Gastroesophageal sphincter (tissue), 4 donors: Measurements from ENCODE around the gene GRM7. TPM values are rescaled to one million over a fixed set of nuclear protein-coding genes. Genes with fewer than 3 reads are reported as not detected.

ENCODE experiments used
- ATAC-seq: fragments of 150-250 bp; one replicate; pipeline ENCODE4 v1.9.1; 2016; ENCODE audit warnings: mild to moderate bottlenecking, moderate library complexity
- H3K27ac ChIP-seq, 4 donors: fragments of 200-600 bp; sonication (generic) in 3 of 4; 1 replicate in 3 of 4; 2 replicates in 1 of 4; pipeline ENCODE4 v1.5.1; 2016 to 2019
- H3K27me3 ChIP-seq: fragments of 200-600 bp; sonication (generic); one replicate; pipeline ENCODE4 v1.5.1; 2019
- H3K36me3 ChIP-seq, 2 donors: fragments of 200-600 bp; sonication (generic); one replicate each; pipeline ENCODE4 v1.5.1; 2019; ENCODE audit warnings: control low read depth in 1 of 2
- H3K4me1 ChIP-seq, 3 donors: fragments of 200-600 bp; sonication (generic); 1 replicate in 2 of 3; 2 replicates in 1 of 3; pipeline ENCODE4 v1.5.1; 2016 to 2019; ENCODE audit warnings: control low read depth in 2 of 3
- H3K4me3 ChIP-seq, 2 donors: fragments of 200-600 bp; sonication (generic); one replicate each; pipeline ENCODE4 v1.5.1; 2019; ENCODE audit warnings: mild to moderate bottlenecking in 1 of 2, moderate library complexity in 1 of 2
- H3K9me3 ChIP-seq, 3 donors: fragments of 200-600 bp; sonication (generic); one replicate each; pipeline ENCODE4 v1.5.1; 2017 to 2019; ENCODE audit warnings: control low read depth in 2 of 3
- CTCF ChIP-seq, 4 experiments: fragments of 200-600 bp in 2 of 4; fragments of 450-650 bp in 2 of 4; sonication (generic) in 1 of 4; IDR thresholded peaks; one replicate each; pipeline ENCODE4 v1.5.1; 2017 to 2019; ENCODE audit warnings: antibody characterized with exemption in 4 of 4, mild to moderate bottlenecking in 2 of 4, moderate library complexity in 2 of 4
- EP300 ChIP-seq: sonication (generic); formaldehyde crosslinking; IDR thresholded peaks from one replicate; pipeline ENCODE4 v1.6.1; 2017; ENCODE audit warnings: antibody characterized with exemption, mild to moderate bottlenecking
- POLR2A ChIP-seq, 2 donors: fragments of 450-650 bp; IDR thresholded peaks; one replicate each; pipeline ENCODE4 v1.6.1; 2017; ENCODE audit warnings: antibody characterized with exemption in 2 of 2, mild to moderate bottlenecking in 2 of 2, moderate library complexity in 1 of 2
- POLR2AphosphoS5 ChIP-seq: sonication (generic); formaldehyde crosslinking; IDR thresholded peaks from one replicate; pipeline ENCODE4 v1.6.1; 2017; ENCODE audit warnings: antibody characterized with exemption
- WGBS, 2 donors: methylation state at CpG; one replicate each; pipeline ENCODE4 v1.1.5; 2018; ENCODE audit warnings: low coverage in 1 of 2; 5-methylcytosine and 5-hydroxymethylcytosine counted together
- total RNA-seq, 4 donors: library from RNA; depleted of rRNA; stranded (reverse); fragments of >200 nt; gene quantifications; one replicate each; pipeline ENCODE4 v1.1.0, GENCODE V29; 2016

The GRM7 gene
- total RNA-seq, 4 donors from 2014 or later = 0.40 to 7.6 TPM; not detected in 2

DNA sequence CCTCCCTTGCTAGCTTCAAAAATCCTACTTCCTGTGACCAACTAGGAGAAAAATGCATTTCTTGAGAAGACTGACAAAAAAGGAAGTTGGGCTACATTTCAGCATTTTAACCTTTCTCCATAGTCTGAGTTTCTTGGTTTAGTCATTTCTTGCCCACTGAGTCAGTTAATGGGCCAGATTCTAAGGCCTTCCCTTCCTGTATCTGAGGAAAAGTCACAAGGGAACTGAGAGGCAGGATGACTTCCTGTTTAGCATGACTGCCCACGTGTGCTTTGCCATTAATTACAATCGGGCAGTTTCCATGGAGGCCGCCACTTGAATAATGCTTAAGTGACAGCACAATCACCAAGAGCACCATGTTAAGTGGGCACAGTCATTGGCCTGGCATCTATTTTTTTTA lies 846.3 kb downstream of the GRM7 start:
- TF ChIP-seq CTCF (IDR thresholded peaks at IDR 0.05) = no peak
- no peak for TF ChIP-seq POLR2A (IDR thresholded peaks at IDR 0.05)
- no peak for TF ChIP-seq EP300
- no peak for TF ChIP-seq POLR2AphosphoS5
- WGBS, 2 donors = 73% methylated on average over 3 of the region's 3 CpGs; no CpG with 5 or more reads in 1 of the 2 donors
- Histone ChIP-seq H3K4me3 (no peak overlapping the region), H3K36me3 (no peaks in the 10 kb centered on the region), H3K27ac (no peak overlapping the region), H3K4me1 (no peaks in the 10 kb centered on the region), H3K9me3 (no peaks in the 10 kb centered on the region), H3K27me3 (no peaks in the 10 kb centered on the region)
- ATAC-seq = no peak

DNA sequence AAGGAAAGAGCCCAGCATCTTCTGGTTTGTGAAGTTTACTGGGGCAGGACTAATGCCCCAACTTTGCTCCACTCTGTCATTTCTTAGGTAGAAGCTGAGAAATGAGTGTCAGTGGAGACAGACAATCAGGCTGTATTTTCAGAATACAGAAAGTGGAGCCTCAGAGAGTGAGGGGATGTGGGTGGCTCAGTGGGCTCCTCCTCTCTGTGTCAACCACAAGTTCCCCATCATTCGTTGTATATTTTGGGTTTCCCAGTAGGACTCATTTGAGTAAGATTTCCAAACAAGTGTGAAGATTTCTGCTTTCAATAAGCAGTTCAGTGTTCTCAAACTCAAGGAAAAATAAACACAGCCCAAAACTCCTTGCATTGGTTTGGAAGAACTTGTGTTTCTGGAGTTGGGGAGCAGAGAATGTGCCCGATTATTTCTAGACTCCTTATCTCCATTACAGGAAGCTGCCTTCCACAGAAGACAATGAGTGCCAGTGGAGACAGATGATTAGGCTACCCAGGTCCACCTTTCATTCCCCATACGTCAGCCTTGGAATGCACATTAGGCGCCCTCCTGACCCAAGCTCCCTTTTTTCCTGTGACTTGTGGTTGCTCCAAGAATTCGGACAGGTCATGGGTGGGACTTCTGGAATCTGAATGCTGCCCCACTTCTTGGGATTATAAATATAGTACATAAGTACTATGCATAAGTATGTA lies 848.6 kb downstream of the GRM7 start:
- ATAC-seq = no peak

GRCh38 chr3:7710284-7710683 lies 849.4 kb downstream of the GRM7 start:
- Histone ChIP-seq H3K27ac (no peak overlapping the region), H3K4me3 (no peak overlapping the region), H3K36me3 (no peaks in the 10 kb centered on the region), H3K4me1 (no peaks in the 10 kb centered on the region), H3K27me3 (no peaks in the 10 kb centered on the region), H3K9me3 (no peaks in the 10 kb centered on the region)
- TF ChIP-seq POLR2A (IDR thresholded peaks at IDR 0.05) (no peak), POLR2AphosphoS5 (no peak), EP300 (no peak), CTCF (IDR thresholded peaks at IDR 0.05) (no peak)
- ATAC-seq = no peak
- WGBS, 2 donors = 82 to 98% methylated on average over 3 of the region's 3 CpGs

More for the DNA sequence above, 848.6 kb downstream of the GRM7 start:
- Histone ChIP-seq H3K4me3 (no peak overlapping the region), H3K9me3 (no peaks in the 10 kb centered on the region), H3K27me3 (no peaks in the 10 kb centered on the region), H3K4me1 (no peaks in the 10 kb centered on the region), H3K27ac (no peak overlapping the region), H3K36me3 (no peaks in the 10 kb centered on the region)
- WGBS, 2 donors = 60 to 64% methylated on average over 4 to 5 of the region's 5 CpGs
- TF ChIP-seq POLR2A (IDR thresholded peaks at IDR 0.05) = no peak
- TF ChIP-seq CTCF (IDR thresholded peaks at IDR 0.05) = no peak
- no peak for TF ChIP-seq POLR2AphosphoS5
- no peak for TF ChIP-seq EP300

DNA sequence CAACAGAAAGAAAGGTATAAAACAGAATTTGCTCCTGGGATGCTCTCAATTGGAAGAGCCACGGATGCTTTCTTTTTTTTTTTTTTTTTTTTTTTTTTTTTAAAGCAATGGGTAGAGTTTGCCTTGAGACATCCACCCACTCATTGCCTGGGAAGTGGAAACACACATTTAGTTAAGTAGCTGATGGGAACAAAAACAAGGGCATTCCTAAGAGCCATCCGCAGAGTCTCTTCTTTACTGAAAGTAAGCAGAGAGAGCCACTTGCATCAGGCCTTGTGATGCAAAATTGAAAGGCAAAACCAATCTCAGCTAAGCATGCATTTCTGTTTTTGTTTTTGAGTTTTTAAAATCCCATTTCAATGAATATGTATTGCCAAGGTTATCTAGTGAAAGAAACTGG lies 852.8 kb downstream of the GRM7 start:
- Histone ChIP-seq H3K36me3 (no peaks in the 10 kb centered on the region), H3K4me3 (no peak overlapping the region), H3K4me1 (no peaks in the 10 kb centered on the region), H3K9me3 (no peaks in the 10 kb centered on the region), H3K27me3 (no peaks in the 10 kb centered on the region), H3K27ac (no peak overlapping the region)
- no peak for ATAC-seq
- TF ChIP-seq EP300 (no peak), CTCF (IDR thresholded peaks at IDR 0.05) (no peak), POLR2A (IDR thresholded peaks at IDR 0.05) (no peak), POLR2AphosphoS5 (no peak)
- WGBS, 2 donors = 90 to 100% methylated on average over 1 to 2 of the region's 2 CpGs

- Histone ChIP-seq H3K4me1 (no peaks in the 10 kb centered on the region), H3K27ac (no peak overlapping the region), H3K9me3 (no peaks in the 10 kb centered on the region), H3K27me3 (no peaks in the 10 kb centered on the region), H3K4me3 (no peak overlapping the region), H3K36me3 (no peaks in the 10 kb centered on the region)
- TF ChIP-seq EP300 (no peak), POLR2A (IDR thresholded peaks at IDR 0.05) (no peak), CTCF (IDR thresholded peaks at IDR 0.05) (no peak), POLR2AphosphoS5 (no peak)
- ATAC-seq = no peak
- WGBS, 2 donors = 67 to 73% methylated on average over 1 of the region's 1 CpG
Observed at GRCh38 chr3:7720649-7721297, 859.9 kb downstream of the GRM7 start.
